ENCODE measurements around the gene EXOC3L4.

GRCh38 chr14:103061482-103061976, 33.0 kb upstream of the EXOC3L4 start:
- TF ChIP-seq CTCF (IDR thresholded peaks at IDR 0.05; ENCODE audit: poor library complexity, severe bottlenecking), result no peak
- TF ChIP-seq POLR2AphosphoS5 (IDR thresholded peaks at IDR 0.05), result no peak
- TF ChIP-seq EZH2 (IDR thresholded peaks at IDR 0.05; ENCODE audit: borderline replicate concordance, insufficient read depth, low read length, poor library complexity, severe bottlenecking), result no peak
- TF ChIP-seq SMC3 (conservative IDR thresholded peaks at IDR 0.05; ENCODE audit: poor library complexity), result no peak

All from neural cell (in vitro differentiated cells).